BLaER1 (cell line): ENCODE results near the gene NACA2.
"Not testable (repeated sequence)": the region's sequence is repeated elsewhere in the genome, so short reads cannot be mapped to it uniquely, and the experiment has no call there.

ENCODE experiments used
- H3K27ac ChIP-seq: shearing (Covaris generic); formaldehyde crosslinking; 2 replicates; pipeline ENCODE4 v1.8.1; 2022
- H3K27me3 ChIP-seq: shearing (Covaris generic); formaldehyde crosslinking; 2 replicates; pipeline ENCODE4 v1.8.1; 2022
- H3K36me3 ChIP-seq: shearing (Covaris generic); formaldehyde crosslinking; 2 replicates; pipeline ENCODE4 v1.8.1; 2022
- H3K4me1 ChIP-seq: shearing (Covaris generic); formaldehyde crosslinking; 2 replicates; pipeline ENCODE4 v1.8.1; 2022
- H3K4me2 ChIP-seq: shearing (Covaris generic); formaldehyde crosslinking; 2 replicates; pipeline ENCODE4 v1.8.1; 2022
- H3K4me3 ChIP-seq: shearing (Covaris generic); formaldehyde crosslinking; 2 replicates; pipeline ENCODE4 v1.8.1; 2022
- H3K9ac ChIP-seq: shearing (Covaris generic); formaldehyde crosslinking; 2 replicates; pipeline ENCODE4 v1.8.1; 2022
- H3K9me3 ChIP-seq: shearing (Covaris generic); formaldehyde crosslinking; 2 replicates; pipeline ENCODE4 v1.8.1; 2022
- H4K20me1 ChIP-seq: shearing (Covaris generic); formaldehyde crosslinking; 2 replicates; pipeline ENCODE4 v1.8.1; 2022
- Cebpa-rat ChIP-seq: shearing (Covaris generic); IDR thresholded peaks from 2 replicates; pipeline ENCODE4 v1.8.1; 2022

NACA2 gene

GRCh38 chr17:61591018-61591417 lies at the start of gene NACA2:
Gene NACA2 (minus strand): TSS chr17:61591219. CDS start chr17:61591180, 39 bp downstream.
- Histone ChIP-seq H3K36me3 (no peaks in the 10 kb centered on the region), H3K4me2 (no peak within 1 kb of the TSS), H3K4me1 (peaks cover 9% of the 10 kb centered on the region), H3K4me3 (no peak within 1 kb of the TSS), H4K20me1 (no peaks in the 10 kb centered on the region), H3K27ac (no peak within 1 kb of the TSS), H3K9ac (no peak within 1 kb of the TSS), H3K27me3 (no peaks in the 10 kb centered on the region), H3K9me3 (0 out of 2 replicates have a peak, but pooled peaks cover 3% of the 10 kb centered on the region)
- TF ChIP-seq Cebpa-rat, result no peak

- H3K27ac ChIP-seq, result no peak overlapping the region
- no peak for TF ChIP-seq Cebpa-rat
- no peaks in the 10 kb centered on the region for H3K27me3 ChIP-seq
- no peak overlapping the region for H3K4me3 ChIP-seq
- H3K36me3 ChIP-seq, result no peaks in the 10 kb centered on the region
- H3K9ac ChIP-seq, result no peak overlapping the region
- no peaks in the 10 kb centered on the region for H4K20me1 ChIP-seq
- 0 out of 2 replicates have a peak, but pooled peaks cover 7% of the 10 kb centered on the region for H3K9me3 ChIP-seq
- H3K4me2 ChIP-seq, result no peak overlapping the region
- H3K4me1 ChIP-seq, result no peaks in the 10 kb centered on the region
Observed at GRCh38 chr17:61639818-61640217, 48.8 kb upstream of the NACA2 start.

DNA sequence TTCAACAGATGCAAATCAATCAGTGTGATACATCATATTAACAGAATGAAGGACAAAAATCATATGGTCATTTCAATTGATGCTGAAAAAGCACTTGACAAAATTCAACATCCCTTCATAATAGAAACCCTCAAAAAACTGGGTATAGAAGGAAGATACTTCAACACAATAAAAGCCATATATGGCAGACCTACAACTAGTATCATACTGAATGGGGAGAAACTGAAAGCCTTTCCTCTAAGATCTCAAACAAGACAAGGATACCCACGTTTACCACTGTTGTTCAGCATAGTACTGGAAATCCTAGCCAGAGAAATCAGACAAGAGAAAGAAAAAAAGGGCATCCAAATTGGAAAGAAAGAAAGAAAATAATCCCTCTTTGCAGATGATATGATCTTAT lies 47.1 kb upstream of the NACA2 start:
- no peak for TF ChIP-seq Cebpa-rat
- no peaks in the 10 kb centered on the region for H3K4me1 ChIP-seq
- no peak overlapping the region for H3K4me2 ChIP-seq
- H3K27me3 ChIP-seq, result no peaks in the 10 kb centered on the region
- H3K27ac ChIP-seq, result no peak overlapping the region
- no peak overlapping the region for H3K4me3 ChIP-seq
- H3K36me3 ChIP-seq, result no peaks in the 10 kb centered on the region
- no peaks in the 10 kb centered on the region for H4K20me1 ChIP-seq
- 0 out of 2 replicates have a peak, but pooled peaks cover 7% of the 10 kb centered on the region for H3K9me3 ChIP-seq
- no peak overlapping the region for H3K9ac ChIP-seq

- Histone ChIP-seq H3K27me3 (no peaks in the 10 kb centered on the region), H3K9ac (no peak overlapping the region), H3K4me2 (no peak overlapping the region), H3K27ac (no peak overlapping the region), H4K20me1 (no peaks in the 10 kb centered on the region), H3K4me3 (no peak overlapping the region), H3K9me3 (0 out of 2 replicates have a peak, but pooled peaks cover 7% of the 10 kb centered on the region), H3K36me3 (no peaks in the 10 kb centered on the region), H3K4me1 (no peaks in the 10 kb centered on the region)
- no peak for TF ChIP-seq Cebpa-rat
Observed at GRCh38 chr17:61635913-61636432, 45.0 kb upstream of the NACA2 start.

DNA sequence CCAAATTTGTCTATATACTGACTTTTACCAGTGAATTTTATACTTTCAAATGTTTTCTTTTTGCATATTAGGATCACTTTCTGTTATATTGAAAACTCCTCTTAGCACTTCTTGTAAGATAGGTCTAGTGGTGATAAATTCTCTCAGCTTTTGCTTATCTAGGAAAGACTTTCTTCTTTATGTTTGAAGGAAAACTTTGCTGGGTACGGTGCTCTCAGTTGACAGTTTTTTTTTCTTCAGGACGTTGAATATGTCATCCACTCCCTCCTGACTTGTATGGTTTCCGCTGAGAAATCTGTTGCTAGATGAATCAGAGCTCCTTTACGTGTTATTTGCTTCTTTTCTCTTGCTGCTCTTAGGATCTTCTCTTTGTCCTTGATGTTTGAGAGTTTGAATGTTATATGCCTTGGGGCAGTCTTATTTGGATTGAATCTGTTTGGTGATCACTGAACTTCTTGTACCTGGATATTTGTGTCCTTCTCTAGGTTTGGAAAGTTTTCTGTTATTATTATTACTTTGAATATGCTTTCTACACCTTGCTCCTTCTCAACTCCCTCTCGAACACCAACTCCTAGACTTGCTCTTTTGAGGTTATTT lies 44.0 kb upstream of the NACA2 start:
- Histone ChIP-seq H3K27ac (no peak overlapping the region), H3K4me3 (no peak overlapping the region), H3K36me3 (no peaks in the 10 kb centered on the region), H4K20me1 (no peaks in the 10 kb centered on the region), H3K4me1 (no peaks in the 10 kb centered on the region), H3K9me3 (0 out of 2 replicates have a peak, but pooled peaks cover 7% of the 10 kb centered on the region), H3K9ac (no peak overlapping the region), H3K4me2 (no peak overlapping the region), H3K27me3 (no peaks in the 10 kb centered on the region)
- TF ChIP-seq Cebpa-rat, result no peak

- no peak overlapping the region for H3K27ac ChIP-seq
- H3K4me3 ChIP-seq, result no peak overlapping the region
- H4K20me1 ChIP-seq, result no peaks in the 10 kb centered on the region
- H3K27me3 ChIP-seq, result no peaks in the 10 kb centered on the region
- H3K9me3 ChIP-seq, result 0 out of 2 replicates have a peak, but pooled peaks cover 7% of the 10 kb centered on the region
- H3K9ac ChIP-seq, result no peak overlapping the region
- H3K4me2 ChIP-seq, result no peak overlapping the region
- H3K4me1 ChIP-seq, result no peaks in the 10 kb centered on the region
- H3K36me3 ChIP-seq, result no peaks in the 10 kb centered on the region
- no peak for TF ChIP-seq Cebpa-rat
Observed at GRCh38 chr17:61634011-61634539, 43.1 kb upstream of the NACA2 start.

GRCh38 chr17:61632826-61633225 lies 41.8 kb upstream of the NACA2 start:
- H3K4me3 ChIP-seq, result no peak overlapping the region
- no peaks in the 10 kb centered on the region for H3K4me1 ChIP-seq
- no peak overlapping the region for H3K9ac ChIP-seq
- TF ChIP-seq Cebpa-rat, result no peak
- no peaks in the 10 kb centered on the region for H4K20me1 ChIP-seq
- H3K9me3 ChIP-seq, result 0 out of 2 replicates have a peak, but pooled peaks cover 7% of the 10 kb centered on the region
- no peaks in the 10 kb centered on the region for H3K36me3 ChIP-seq
- H3K27me3 ChIP-seq, result no peaks in the 10 kb centered on the region
- no peak overlapping the region for H3K27ac ChIP-seq
- H3K4me2 ChIP-seq, result no peak overlapping the region

DNA sequence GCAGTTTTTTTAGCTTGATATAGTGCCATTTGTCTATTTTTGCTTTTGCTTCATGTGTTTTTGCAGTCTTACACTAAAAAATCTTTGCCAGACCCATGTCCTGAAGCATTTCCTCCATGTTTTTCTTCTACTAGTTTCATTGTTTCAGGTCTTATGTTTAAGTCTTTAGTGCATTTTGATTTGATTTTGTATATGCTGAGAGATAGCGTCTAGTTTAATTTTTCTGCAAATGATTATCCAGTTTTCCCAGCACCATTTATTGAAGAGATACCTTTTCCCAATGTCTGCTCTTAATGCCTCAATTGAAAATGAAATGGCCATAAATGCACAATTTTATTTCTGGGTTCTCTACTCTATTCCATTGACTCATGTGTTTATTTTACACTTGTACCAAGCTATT lies 40.8 kb upstream of the NACA2 start:
- TF ChIP-seq Cebpa-rat, result no peak

GRCh38 chr17:61628158-61628557 lies 37.1 kb upstream of the NACA2 start:
- not testable (repeated sequence) for H3K4me2 ChIP-seq, H3K4me3 ChIP-seq, H3K4me1 ChIP-seq, H3K27ac ChIP-seq, H3K36me3 ChIP-seq, H3K9me3 ChIP-seq, H4K20me1 ChIP-seq, H3K9ac ChIP-seq, H3K27me3 ChIP-seq

More for the DNA sequence above, 40.8 kb upstream of the NACA2 start:
- no peak overlapping the region for H3K4me2 ChIP-seq
- no peaks in the 10 kb centered on the region for H3K27me3 ChIP-seq
- no peaks in the 10 kb centered on the region for H4K20me1 ChIP-seq
- 0 out of 2 replicates have a peak, but pooled peaks cover 7% of the 10 kb centered on the region for H3K9me3 ChIP-seq
- 0 out of 2 replicates have a peak, but pooled peaks cover 3% of the 10 kb centered on the region for H3K4me1 ChIP-seq
- H3K27ac ChIP-seq, result no peak overlapping the region
- H3K4me3 ChIP-seq, result no peak overlapping the region
- H3K9ac ChIP-seq, result no peak overlapping the region
- H3K36me3 ChIP-seq, result no peaks in the 10 kb centered on the region

DNA sequence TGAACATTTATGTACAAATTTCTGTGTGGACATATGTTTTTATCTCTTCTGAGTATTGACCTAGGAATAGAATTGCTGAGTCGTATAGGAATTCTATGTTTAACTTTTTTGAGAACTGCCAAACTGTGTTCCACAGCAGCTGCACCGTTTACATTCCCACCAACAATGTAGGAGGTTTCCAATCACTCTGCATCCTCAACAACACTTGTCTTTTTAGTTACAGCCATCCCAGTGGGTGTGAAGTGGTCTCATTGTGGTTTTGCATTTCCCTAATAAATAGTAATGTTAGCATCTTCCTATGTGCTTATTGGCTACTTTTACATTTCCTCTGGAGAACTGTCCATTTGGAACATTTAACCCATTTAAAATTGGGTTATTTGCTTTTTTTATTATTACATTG lies 36.6 kb upstream of the NACA2 start:
- H3K4me1 ChIP-seq, result 0 out of 2 replicates have a peak, but pooled peaks cover 3% of the 10 kb centered on the region
- H3K36me3 ChIP-seq, result no peaks in the 10 kb centered on the region
- no peaks in the 10 kb centered on the region for H3K27me3 ChIP-seq
- no peak overlapping the region for H3K4me3 ChIP-seq
- no peaks in the 10 kb centered on the region for H4K20me1 ChIP-seq
- TF ChIP-seq Cebpa-rat, result no peak
- no peaks in the 10 kb centered on the region for H3K9me3 ChIP-seq
- H3K27ac ChIP-seq, result no peak overlapping the region
- H3K4me2 ChIP-seq, result no peak overlapping the region
- no peak overlapping the region for H3K9ac ChIP-seq
